ENCODE measurements around the gene GFI1.
"Not testable (repeated sequence)": the region's sequence is repeated elsewhere in the genome, so short reads cannot be mapped to it uniquely, and the experiment has no call there.

The GFI1 gene

DNA sequence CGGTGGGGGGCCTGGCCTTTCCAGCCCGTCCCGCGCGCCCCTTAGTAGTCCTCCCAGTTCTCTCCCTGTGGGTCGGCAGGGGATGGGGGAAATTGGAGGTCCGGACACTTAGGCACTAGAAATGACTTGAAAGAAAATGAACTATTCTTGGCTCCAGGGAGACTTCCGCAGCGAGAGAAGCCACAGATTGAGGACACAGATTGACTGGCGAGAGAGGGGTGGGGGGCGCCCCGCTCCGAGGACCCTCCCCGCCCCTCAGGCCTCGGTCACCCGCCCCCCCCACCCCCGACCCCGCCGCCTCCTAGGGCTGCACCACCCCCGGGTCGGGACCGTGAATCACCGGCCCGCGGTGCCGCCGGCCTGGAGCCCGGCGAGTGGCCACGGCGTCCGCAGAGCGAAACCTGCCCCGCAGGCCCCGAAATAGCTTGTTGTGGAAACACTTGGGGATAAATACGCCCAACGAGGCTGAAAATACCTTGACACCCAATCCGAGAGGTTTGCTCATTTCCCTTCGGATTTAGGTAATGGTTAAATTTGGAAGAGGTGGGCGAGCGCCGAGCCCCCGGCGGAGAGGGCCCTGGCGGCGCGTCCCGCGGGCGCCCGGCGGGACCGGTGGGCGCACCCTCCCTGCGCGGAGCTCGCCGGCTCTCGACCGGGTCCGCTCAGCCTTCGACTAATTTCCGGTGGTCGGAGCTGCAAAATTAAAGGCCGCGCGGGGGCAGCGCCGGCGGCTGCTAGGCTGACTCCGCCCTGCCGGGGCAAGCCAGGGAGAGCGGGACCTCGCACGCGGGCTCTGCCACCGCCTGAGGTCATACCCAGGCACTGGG lies at the start of gene GFI1:
GFI1 (minus strand) TSS at position 675 of the 827 bp plus-strand sequence. CDS start 3,438 bp downstream, outside the sequence.
- FAIRE-seq: no peak

DNA sequence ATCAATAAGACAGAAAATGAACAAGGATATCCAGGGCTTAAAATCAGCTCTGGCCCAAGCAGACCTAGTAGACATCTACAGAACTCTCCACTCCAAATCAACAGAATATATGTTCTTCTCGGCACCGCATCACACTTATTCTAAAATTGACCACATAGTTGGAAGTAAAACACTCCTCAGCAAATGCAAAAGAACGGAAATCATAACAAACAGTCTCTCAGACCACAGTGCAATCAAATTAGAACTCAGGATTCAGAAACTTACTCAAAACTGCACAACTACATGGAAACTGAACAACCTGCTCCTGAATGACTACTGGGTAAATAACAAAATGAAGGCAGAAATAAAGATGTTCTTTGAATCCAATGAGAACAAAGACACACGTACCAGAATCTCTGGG lies 45.6 kb upstream of the GFI1 start:
- not testable (repeated sequence) for FAIRE-seq

DNA sequence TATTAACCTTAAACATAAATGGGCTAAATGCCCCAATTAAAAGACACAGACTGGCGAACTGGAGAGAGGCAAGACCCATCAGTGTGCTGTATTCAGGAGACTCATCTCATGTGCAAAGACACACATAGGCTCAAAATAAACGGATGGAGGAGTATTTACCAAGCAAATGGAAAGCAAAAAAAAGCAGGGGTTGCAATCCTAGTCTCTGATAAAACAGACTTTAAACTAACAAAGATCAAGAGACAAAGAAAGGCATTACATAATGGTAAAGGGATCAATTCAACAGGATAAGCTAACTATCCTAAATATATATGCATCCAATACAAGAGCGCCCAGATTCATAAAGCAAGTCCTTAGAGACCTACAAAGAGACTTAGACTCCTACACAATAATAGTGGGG lies 45.2 kb upstream of the GFI1 start:
- FAIRE-seq: not testable (repeated sequence)

DNA sequence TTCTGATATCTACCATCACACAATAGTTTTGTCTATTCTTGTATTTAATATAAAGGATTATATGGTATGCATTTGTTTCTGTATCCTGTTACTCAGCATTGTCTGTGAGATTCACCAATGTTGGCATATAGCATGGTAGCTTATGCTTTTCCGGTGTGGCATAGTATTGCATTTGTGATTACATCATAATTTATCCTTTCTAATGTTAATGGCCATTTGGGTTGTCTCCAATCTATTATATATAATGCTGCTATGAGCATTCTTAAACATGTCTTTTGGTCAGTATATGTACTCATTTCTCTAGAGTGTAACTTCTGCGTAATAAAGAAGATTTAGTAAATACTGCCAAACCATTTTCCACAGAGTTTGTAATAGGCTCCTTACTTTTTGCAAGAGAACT lies 40.9 kb upstream of the GFI1 start:
- FAIRE-seq: no peak

DNA sequence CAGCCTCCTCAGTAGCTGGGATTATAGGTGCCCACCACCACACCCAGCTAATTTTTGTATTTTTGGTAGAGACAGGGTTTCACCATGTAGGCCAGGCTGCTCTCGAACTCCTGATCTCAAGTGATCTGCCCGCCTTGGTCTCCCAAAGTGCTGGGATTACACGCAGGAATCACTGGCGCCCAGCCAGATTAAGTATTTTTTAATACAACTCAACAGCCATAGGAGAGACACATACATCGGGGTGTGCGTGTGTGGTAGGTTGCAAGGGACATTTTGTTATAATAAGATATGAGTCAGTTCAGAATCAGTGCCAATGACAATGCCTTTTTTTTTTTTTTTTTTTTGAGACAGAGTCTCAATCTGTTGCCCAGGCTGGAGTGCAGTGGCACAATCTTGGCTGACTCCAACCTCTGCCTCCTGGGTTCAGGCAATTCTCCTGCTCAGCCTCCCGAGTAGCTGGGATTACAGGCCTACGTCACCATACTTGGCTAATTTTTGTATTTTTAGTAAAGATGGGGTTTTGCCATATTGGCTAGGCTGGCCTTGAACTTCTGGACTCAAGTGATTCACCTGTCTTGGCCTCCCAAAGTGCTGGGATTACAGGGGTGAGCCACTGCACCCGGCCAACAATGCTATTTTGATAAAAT lies 38.3 kb upstream of the GFI1 start:
- not testable (repeated sequence) for FAIRE-seq

DNA sequence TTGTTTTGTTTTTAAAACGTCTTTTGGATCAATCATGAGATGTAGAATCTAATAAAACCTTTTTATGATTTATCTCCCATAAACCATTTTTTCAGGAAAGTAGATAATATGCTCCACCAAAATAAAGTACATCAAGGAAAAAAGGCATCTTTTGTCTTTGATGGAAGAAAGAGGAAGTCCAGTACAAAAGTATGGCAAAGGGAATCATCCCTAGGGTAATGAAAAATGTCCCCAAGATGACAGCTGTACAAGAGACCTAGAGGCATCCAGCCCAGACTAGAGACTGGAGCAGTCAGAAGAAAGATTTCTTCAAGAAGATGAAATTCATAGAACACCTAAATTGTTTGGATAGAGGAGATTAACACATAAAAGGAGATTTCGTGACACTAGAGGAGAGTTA lies 32.3 kb upstream of the GFI1 start:
- FAIRE-seq: no peak

DNA sequence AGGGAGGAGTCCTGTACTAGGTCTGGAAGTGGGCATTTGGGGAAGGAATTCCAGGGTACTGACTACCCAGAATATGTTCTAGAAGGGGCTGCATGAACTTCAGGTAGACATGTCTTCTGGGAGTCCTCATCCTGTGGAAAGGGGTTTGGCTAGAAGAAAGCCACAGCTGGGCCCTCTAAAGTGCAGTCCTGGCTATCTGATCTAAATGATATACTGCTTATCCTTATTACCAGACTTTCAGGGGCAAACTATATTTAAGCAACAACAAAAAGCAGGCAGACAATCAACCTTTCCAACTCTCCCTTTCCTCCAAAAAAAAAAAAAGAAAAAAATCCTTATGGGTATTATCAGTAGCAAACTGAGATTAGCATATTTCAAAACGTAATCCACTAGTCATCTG lies 29.8 kb upstream of the GFI1 start:
- FAIRE-seq: no peak

DNA sequence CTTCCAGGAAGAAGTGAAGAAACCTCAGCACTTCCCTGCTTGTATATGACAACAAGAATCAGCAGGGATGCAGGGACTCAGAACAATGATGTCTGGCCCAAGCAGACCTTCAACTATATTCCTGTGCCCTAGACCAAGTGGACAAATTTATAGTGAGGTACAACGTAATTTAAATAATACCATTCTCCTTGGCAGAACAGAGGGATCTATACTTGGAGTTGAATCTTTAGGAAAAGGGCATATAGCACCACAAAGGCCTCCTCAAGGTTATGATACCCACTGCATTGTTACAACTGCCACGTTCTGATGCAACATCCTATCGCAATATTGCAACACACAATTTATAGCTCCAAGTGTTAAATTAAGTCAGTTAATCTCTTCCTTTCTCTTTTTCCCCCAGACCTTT lies 29.1 kb upstream of the GFI1 start:
- FAIRE-seq: no peak

DNA sequence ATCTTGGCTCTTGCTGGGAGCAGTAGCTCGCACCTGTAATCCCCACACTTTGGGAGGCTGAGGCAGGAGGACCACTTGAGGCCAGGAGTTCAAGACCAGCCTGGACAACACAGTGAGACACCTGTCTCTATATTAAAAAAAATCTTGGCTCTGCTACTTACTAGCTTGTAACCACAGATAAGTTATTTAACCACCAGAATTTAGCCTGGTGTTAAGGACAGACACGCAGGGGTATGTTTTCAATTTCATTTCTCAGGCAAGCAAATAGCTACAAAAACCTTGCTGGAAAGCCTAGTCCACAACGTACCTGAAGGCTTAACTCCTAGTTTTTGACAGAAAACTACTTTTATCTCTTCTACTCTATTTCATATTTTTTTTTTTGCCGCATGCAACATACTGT lies 24.8 kb upstream of the GFI1 start:
- FAIRE-seq: no peak

DNA sequence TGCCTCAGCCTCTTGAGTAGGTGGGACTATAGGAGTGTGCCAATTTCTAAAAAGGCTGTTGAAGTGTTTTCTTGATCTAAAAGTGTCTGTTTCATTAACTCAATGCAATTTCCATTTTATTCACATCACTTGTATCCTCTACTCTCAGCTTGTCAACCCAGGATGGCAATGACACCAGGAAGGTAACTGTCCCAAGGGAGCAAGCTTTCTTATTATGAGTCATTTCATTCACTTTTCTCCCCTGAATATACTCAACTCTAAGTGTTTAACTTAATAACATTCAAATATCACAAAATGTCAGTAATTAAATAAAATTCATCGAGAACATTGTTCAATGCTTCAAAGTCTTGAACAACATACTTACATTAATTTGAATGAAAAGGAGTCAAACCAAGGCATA lies 22.9 kb upstream of the GFI1 start:
- FAIRE-seq: no peak

DNA sequence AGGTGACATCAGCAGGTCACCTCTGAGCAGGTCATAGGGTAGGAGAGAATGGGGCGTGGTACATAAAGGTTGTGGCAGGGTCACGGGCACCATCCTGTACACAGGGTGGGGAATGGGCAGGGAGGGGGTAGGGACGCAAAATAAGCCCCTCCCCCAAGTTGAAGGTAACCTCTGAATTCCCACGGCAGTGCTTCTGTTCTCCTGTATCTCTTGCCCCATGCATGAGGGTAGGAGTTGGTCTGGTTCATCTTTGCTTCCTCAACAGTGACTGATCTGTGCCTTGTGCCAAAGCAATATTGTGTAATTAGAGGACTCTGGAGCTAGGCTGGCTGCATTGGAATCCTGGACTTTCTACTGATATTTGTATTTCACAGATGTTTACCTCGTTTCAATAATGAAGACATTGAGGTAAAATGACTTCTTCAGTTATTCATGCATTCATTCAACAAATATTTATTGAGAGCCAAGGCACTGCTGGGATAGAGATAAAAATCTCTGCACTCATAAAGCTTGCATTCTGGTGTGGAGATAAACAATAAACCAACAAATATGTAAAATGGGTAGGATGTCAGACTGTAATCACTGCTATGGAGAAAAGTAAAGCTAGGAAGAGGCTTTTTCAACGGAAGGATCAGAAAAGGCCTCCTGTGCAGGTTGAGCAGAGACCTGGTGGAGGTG lies 18.4 kb upstream of the GFI1 start:
- FAIRE-seq: no peak

DNA sequence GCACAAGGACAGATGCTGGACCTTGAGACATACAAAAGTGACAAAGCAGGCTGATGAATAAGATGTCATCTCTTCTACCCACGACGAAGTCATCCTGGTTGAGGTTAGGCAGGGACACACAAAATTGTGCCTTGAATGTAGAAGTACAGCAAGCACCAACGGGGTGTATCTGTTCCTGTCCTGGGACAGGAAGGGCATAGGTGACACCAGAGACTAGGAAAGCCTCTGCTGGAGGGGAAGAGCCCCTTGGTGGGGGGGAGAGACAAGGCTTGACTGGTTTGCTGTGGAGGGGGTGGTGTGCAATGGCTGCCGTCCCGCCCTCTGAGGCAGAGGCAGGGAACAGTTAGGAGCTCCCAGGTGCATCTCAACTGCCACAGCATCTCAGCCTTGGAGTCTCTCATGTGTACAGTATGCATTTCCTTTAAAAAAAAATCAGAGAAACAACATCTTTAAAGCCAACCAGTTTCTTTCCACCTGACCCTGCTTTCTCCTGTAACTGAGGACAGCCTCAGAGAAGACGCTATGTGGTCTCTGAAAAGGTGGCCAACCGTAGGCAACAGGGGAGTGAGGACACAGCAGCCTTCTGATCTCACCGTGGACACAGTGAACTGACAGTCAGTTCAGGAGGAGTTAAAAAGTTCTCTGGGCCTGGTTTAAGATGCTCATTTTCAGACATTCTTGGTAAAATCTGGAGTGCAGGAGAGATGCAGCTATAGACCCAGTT lies 17.7 kb upstream of the GFI1 start:
- no peak for FAIRE-seq

DNA sequence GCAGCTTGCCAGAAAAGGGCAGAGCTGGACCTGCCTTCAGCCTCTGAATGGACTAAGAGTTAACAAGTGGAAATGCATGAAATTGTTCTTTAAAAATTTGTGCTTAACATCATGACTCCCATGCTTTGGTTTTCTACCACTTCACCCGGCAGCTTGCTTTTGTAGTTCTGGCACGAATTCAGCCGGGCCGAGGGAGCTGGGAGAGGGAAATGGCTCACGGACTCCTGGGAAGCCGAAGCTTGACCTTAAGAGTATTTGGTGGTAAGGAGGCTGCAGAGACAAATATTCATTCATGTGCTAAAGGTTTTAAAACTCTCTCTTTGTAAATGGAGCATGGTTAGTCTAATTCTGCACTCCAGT lies 17.2 kb upstream of the GFI1 start:
- FAIRE-seq: no peak

DNA sequence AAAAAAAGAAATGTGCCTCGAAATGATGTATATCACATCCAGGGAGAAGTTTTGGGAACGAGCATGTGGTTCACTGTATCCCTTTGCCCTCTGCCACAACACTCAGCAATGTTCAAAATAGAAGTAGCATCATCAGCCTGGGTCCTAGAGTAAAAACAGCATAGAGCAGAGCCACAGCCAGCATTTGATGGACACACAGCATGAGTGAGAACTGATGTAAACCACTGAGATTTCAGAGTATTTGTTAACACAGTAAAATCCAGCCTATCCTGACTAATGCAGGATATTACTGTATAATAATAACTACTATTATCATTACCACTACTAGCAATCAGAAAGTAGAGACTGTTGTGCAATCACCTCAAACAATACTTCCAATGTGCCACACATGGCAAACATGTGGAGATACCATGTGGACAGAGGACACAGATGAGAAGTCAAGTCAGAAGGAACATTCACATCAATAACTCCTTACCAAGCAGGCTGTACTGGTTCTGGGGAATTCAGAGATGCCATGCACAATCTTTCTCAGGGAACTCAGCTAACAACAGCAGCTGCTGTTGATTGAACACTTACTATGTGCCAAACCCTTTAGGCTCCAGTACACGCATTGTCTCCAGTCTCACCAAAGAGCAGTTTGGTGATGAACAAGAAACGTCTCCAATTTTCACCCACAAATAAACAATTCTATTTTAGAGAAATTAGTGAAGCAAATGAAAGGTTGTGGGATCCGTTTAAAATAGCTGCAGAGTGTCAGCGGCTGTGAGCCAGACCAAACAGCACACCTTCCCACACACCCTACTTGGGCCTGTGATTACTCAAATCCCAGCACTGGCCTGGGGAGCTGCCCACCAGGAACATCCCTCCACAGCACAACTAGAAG lies 16.6 kb upstream of the GFI1 start:
- FAIRE-seq: no peak

DNA sequence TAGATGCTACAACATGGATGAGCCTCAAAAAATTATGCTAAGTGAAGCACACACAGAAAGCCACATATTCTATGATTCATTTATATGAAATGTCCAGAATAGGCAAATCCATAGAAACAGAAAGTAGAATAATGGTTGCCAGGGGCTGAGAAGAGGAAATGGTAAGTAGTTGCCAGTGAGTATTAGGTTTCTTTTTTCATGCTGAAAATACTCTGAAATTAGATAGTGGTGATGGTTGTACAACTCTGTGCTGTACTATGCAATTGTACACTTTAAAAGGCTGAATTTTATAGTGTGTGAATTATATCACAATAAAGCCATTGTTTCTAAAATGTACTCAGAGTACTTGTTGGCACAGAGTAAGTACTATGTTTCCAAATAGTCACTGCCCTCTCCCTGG lies 15.5 kb upstream of the GFI1 start:
- FAIRE-seq: no peak

DNA sequence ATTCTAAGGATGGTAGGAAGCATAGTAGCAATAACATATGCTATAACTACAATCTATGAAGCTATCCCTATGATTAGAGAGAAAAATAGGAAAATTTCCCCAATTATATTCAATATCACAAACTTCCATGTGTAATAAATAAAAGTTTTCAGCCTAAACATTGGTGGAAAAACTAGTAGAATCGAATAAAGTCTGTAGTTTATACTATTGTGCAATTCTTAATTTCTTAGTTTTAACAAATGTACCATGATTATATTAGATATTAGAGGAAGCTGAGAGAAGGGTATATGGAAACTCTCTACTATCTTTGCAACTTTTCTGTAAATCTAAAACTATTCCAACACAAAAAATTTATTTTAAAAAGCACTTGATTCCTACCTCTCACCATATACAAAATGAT lies 13.8 kb upstream of the GFI1 start:
- no peak for FAIRE-seq

DNA sequence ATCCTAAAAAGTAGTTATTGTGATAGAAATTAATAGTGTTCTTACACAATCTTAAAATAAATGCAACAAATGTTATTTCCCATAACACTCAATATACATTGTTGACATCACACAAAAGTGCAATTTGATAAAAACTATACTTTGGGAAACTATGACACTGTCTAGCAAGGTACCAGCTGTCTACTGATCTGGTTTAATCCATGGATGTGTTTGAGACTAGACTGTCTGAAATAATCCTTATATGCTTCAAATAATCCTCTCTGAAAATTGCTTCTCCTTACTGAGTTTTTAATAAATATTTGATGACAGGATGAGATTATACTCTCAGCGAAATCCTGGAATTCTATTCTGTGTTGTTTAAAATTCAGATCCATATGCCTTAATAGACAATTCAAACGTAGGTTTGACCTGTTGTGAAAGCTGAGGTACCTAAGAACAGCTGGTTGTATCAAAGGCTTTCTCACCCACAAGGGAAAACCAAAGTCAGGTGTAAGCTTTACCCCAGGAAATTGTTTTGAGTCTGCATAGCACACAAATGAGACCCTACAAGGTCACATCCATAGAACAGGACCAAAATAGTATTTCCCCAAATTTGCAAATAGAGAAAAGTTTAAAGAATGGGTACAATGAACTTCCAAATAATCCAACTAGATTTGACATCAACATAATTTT lies 8.8 kb upstream of the GFI1 start:
- FAIRE-seq: no peak

DNA sequence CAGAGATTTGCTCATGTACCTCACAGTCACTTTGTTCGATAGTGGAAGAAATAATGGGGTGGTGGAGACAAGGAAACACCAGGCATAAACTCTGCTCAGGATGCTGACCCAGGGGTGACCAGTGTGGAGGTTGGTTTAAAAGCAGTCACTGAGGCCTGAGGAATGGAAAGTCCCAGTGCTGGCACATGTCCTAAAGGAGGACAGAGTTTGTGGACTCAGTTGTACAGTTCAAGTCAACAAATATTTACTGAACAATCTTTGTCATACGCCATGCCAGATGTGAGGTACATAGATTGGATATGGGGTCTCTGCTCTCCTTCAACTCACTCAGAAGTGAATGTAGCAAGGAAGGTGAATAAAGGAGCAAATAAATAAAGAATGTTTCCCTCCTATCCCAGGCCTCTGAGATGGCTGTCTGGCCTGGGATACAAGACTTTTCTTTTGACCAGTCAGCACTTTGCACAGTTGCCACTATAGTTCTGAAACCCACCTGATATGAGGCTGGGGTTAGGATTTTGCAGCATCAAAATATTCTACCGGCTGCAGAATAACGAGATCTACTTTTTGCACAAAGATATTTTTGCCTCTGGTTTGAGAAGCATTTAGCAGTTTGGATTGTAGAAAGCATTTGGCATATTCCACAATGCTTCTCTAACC lies 7.9 kb upstream of the GFI1 start:
- FAIRE-seq: no peak

DNA sequence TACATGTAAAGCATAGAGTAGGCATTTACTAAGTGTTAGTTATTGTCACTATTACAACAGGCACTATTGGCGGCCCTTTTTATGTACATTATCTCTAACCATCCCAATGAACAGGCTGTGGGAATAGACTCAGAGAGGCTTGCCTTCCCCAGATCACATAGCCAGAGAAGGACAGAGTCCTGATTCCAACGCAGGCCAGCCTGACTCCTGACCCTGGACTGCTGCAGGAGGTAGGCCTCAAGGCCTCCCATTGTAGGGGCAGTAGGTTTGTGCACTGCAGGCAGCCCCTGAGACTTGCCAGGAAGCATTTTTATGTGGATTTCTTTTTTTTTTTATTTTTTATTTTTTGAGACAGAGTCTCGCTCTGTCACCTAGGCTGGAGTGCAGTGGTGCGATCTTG lies 6.4 kb upstream of the GFI1 start:
- FAIRE-seq: no peak

DNA sequence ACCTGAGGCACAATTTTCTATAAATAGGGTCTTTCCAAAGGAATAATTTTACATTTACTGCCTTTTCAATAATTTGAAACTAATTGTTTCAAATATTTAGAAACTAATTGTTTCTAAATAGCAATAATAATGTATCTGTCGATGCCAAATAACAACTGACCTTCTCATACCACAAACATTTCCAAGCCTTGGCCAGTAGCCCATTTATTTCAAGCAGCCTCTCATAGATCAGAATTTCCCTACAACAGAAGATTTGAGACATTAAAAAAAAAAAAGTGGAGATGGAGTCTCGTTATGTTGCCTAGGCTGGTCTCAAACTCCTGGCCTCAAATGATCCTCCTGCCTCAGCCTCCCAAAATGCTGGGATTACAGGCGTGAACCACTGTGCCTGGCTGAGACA lies 2.1 kb upstream of the GFI1 start:
- no peak for FAIRE-seq

DNA sequence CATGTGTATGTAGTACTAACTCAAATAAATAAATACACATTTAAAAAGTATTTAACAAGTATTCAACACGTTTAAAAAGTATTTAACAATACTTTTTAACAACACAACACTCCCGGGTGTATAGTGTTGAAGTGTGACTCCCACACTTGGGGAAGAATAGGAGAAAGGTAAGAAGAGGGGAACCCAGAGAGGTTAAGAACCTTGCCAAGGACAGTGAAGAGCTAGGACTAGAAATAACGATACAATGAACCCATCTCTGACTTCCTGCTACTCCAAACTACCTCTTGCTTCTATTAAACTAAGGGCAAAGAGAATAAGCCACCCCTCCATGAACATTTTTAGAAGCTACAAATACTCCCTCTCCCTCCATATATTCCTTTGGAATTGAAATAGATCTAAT lies 1.7 kb upstream of the GFI1 start:
- FAIRE-seq: no peak

Measured in A204.1 (cell line).